Thoracic aorta (tissue), 2 donors: ENCODE results near the gene EGFL7. TPM values are rescaled to one million over a fixed set of nuclear protein-coding genes. Genes with fewer than 3 reads are reported as not detected.

Experiments
- ATAC-seq: fragments of 150-250 bp; one replicate; pipeline ENCODE4 v1.8.0; 2017; ENCODE audit warnings: low read depth; ENCODE audit not compliant: insufficient number of reproducible peaks, low FRiP score
- DNase-seq: peaks from one replicate; pipeline ENCODE4 v3.0.0-alpha.2; 2020; ENCODE audit warnings: low spot score
- H3K27ac ChIP-seq, 2 donors: fragments of 200-600 bp; sonication (generic); 1 replicate in 1 of 2; 2 replicates in 1 of 2; pipeline ENCODE4 v1.5.1; 2016; ENCODE audit warnings: mild to moderate bottlenecking in 2 of 2, moderate library complexity in 2 of 2
- H3K27me3 ChIP-seq: fragments of 200-600 bp; sonication (generic); replicated peaks from 2 replicates; pipeline ENCODE4 v1.6.0; 2016; ENCODE audit warnings: mild to moderate bottlenecking; ENCODE audit not compliant: insufficient read depth
- H3K36me3 ChIP-seq: fragments of 200-600 bp; sonication (generic); one replicate; pipeline ENCODE4 v1.5.1; 2016
- H3K4me1 ChIP-seq, 2 donors: fragments of 200-600 bp; sonication (generic); 1 replicate in 1 of 2; 2 replicates in 1 of 2; pipeline versions ENCODE4 v1.5.1 to v1.6.0; 2016; ENCODE audit warnings: low read depth in 2 of 2, mild to moderate bottlenecking in 1 of 2; ENCODE audit not compliant: control insufficient read depth in 1 of 2
- H3K4me3 ChIP-seq: fragments of 200-600 bp; sonication (generic); 2 replicates; pipeline ENCODE4 v1.5.1; 2016; ENCODE audit warnings: mild to moderate bottlenecking
- H3K9me3 ChIP-seq: fragments of 200-600 bp; sonication (generic); 2 replicates; pipeline ENCODE4 v1.5.1; 2016
- CTCF ChIP-seq: fragments of 200-600 bp; sonication (generic); IDR thresholded peaks from one replicate; pipeline ENCODE4 v1.5.1; 2019; ENCODE audit warnings: antibody characterized with exemption
- total RNA-seq, 2 donors: library from RNA; depleted of rRNA; stranded (reverse); fragments of >200 nt; gene quantifications; one replicate each; pipeline versions ENCODE4 v1.1.0 to v1.2.3, GENCODE V29; 2016

The EGFL7 gene
- total RNA-seq, 2 donors from 2014 or later = 42.0 to 56.5 TPM

DNA sequence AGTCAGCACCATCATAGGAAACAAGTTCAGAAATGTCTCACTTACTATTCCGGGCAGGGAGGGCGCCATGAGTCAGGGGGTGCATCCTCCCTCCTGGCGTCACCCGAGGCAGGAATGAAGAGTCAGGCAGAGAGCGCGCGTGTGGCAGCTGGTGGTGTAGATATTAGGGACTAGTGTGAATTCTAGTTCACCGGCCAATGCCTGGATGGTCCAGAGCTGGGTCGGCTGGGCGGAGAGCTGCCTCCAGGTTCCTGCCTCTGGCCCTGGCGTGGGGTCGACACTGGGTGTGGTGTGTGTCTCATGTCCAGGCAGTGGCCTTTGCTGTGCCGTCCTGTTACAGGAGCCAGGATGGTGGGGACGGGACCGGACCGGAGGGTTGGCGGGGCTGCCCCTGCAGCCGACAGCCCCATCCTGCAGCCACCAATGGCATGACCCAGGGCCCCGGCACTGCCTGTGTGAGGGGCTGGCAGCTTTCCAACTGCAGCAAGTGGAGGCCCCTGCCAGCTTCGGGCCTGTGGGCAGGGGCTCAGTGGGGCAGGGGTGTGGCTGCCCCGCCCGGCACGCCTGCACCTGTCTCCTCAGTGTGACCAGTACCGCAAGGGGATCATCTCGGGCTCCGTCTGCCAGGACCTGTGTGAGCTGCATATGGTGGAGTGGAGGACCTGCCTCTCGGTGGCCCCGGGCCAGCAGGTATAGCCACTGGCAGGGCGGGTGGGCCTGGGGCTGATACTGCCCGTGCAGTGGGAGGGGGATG is 58.8 kb downstream of the EGFL7 start:
- DNase-seq (no peak), ATAC-seq (no peak)
- Histone ChIP-seq H3K27me3 (no peaks in the 10 kb centered on the region), H3K27ac (no peak overlapping the region), H3K4me1 (peaks cover 0 to 8% of the 10 kb centered on the region in 2 donors), H3K36me3 (peaks cover 21% of the 10 kb centered on the region), H3K4me3 (no peak overlapping the region), H3K9me3 (no peaks in the 10 kb centered on the region)
- no peak for TF ChIP-seq CTCF

Other genes starting within 250 kb of the EGFL7 start
- 10 to 100 TPM; 11.9 to 12.5 TPM for gene INPP5E, start 223.1 kb upstream of the EGFL7 start, total RNA-seq
- gene SEC16A, start 179.9 kb upstream of the EGFL7 start, total RNA-seq = 10 to 100 TPM; 59.0 to 72.8 TPM
- 10 to 100 TPM; 40.9 to 48.1 TPM for gene NOTCH1, start 116.9 kb upstream of the EGFL7 start, total RNA-seq
- gene AGPAT2, start 24.5 kb downstream of the EGFL7 start, total RNA-seq = 10 to 100 TPM; 50.2 to 66.8 TPM
- gene DIPK1B, start 49.7 kb downstream of the EGFL7 start, total RNA-seq = 1 to 10 TPM; 4.8 to 6.9 TPM
- 1 to 10 TPM; 3.1 to 9.4 TPM for gene LCN10, start 80.0 kb downstream of the EGFL7 start, total RNA-seq
- gene LCN6, start 85.6 kb downstream of the EGFL7 start, total RNA-seq = 10 to 100 TPM in 1 of 2 donors, 1 to 10 TPM in 1; 4.5 to 25.3 TPM
- not detected for gene LCN8, start 95.3 kb downstream of the EGFL7 start, total RNA-seq
- gene LCN15, start 101.6 kb downstream of the EGFL7 start, total RNA-seq = not detected
- 10 to 100 TPM; 12.8 to 37.8 TPM for gene TMEM141, start 128.4 kb downstream of the EGFL7 start, total RNA-seq
- gene CCDC183, start 133.4 kb downstream of the EGFL7 start, total RNA-seq = under 1 TPM; 0.68 to 0.71 TPM
- 10 to 100 TPM; 61.7 to 86.2 TPM for gene RABL6, start 145.0 kb downstream of the EGFL7 start, total RNA-seq
- 1 to 10 TPM; 7.3 to 9.2 TPM for gene AJM1, start 179.6 kb downstream of the EGFL7 start, total RNA-seq
- gene PHPT1, start 186.5 kb downstream of the EGFL7 start, total RNA-seq = 10 to 100 TPM; 37.5 to 92.1 TPM
- 1 to 10 TPM; 1.8 to 2.8 TPM for gene MAMDC4, start 189.4 kb downstream of the EGFL7 start, total RNA-seq
- gene EDF1, start 203.4 kb downstream of the EGFL7 start, total RNA-seq = 100 to 1,000 TPM; 200 to 240 TPM
- gene TRAF2, start 223.6 kb downstream of the EGFL7 start, total RNA-seq = 10 to 100 TPM; 11.6 to 12.9 TPM